Stimulated activated CD4-positive, alpha-beta T cell treated with anti-CD3 and anti-CD28 coated beads, Interleukin-4, amount 100 ng/mL, for 1 hour (primary cell): ENCODE data around the gene GLDC.

ENCODE experiments used
- DNase-seq: peaks from one replicate; pipeline ENCODE4 v3.0.0-alpha.2; 2020

The GLDC gene

GRCh38 chr9:6616951-6617602 lies 28.5 kb downstream of the GLDC start:
- no peak for DNase-seq

GRCh38 chr9:6614489-6614888 lies 31.0 kb downstream of the GLDC start:
- no peak for DNase-seq

- DNase-seq: no peak
These were observed 33.7 kb downstream of the GLDC start for GRCh38 chr9:6611865-6612264.

GRCh38 chr9:6610073-6610472 lies 35.5 kb downstream of the GLDC start:
- DNase-seq: no peak

- no peak for DNase-seq
These were observed 36.0 kb downstream of the GLDC start for GRCh38 chr9:6609497-6610016.

GRCh38 chr9:6605202-6605601 lies 40.3 kb downstream of the GLDC start:
- DNase-seq: no peak

GRCh38 chr9:6600426-6600825 lies 45.1 kb downstream of the GLDC start:
- no peak for DNase-seq

- no peak for DNase-seq
These were observed 45.5 kb downstream of the GLDC start for GRCh38 chr9:6600006-6600405.

- no peak for DNase-seq
These were observed 47.2 kb downstream of the GLDC start for GRCh38 chr9:6598249-6598725.

- DNase-seq: no peak
These were observed 52.7 kb downstream of the GLDC start for GRCh38 chr9:6592791-6593190.

- no peak for DNase-seq
These were observed 53.3 kb downstream of the GLDC start for GRCh38 chr9:6592231-6592630.

- DNase-seq: no peak
These were observed 54.7 kb downstream of the GLDC start for GRCh38 chr9:6590772-6591384.

- no peak for DNase-seq
These were observed 55.2 kb downstream of the GLDC start for GRCh38 chr9:6590334-6590733.

- DNase-seq: no peak
These were observed 60.5 kb downstream of the GLDC start for GRCh38 chr9:6584881-6585597.

- DNase-seq: no peak
These were observed 64.3 kb downstream of the GLDC start for GRCh38 chr9:6581253-6581652.

- DNase-seq: no peak
These were observed 65.9 kb downstream of the GLDC start for GRCh38 chr9:6579613-6580012.

GRCh38 chr9:6576987-6577386 lies 68.5 kb downstream of the GLDC start:
- DNase-seq: no peak

- no peak for DNase-seq
These were observed 70.0 kb downstream of the GLDC start for GRCh38 chr9:6575324-6576034.

- peak; percentile 19 for DNase-seq
These were observed 78.4 kb downstream of the GLDC start for GRCh38 chr9:6567140-6567591.

GRCh38 chr9:6566409-6567139 lies 79.0 kb downstream of the GLDC start:
- peak; percentile 18 for DNase-seq

- DNase-seq: no peak
These were observed 80.2 kb downstream of the GLDC start for GRCh38 chr9:6565312-6565711.

GRCh38 chr9:6564868-6565267 lies 80.7 kb downstream of the GLDC start:
- no peak for DNase-seq
